ENCODE data around the gene GLIS2.

DNA sequence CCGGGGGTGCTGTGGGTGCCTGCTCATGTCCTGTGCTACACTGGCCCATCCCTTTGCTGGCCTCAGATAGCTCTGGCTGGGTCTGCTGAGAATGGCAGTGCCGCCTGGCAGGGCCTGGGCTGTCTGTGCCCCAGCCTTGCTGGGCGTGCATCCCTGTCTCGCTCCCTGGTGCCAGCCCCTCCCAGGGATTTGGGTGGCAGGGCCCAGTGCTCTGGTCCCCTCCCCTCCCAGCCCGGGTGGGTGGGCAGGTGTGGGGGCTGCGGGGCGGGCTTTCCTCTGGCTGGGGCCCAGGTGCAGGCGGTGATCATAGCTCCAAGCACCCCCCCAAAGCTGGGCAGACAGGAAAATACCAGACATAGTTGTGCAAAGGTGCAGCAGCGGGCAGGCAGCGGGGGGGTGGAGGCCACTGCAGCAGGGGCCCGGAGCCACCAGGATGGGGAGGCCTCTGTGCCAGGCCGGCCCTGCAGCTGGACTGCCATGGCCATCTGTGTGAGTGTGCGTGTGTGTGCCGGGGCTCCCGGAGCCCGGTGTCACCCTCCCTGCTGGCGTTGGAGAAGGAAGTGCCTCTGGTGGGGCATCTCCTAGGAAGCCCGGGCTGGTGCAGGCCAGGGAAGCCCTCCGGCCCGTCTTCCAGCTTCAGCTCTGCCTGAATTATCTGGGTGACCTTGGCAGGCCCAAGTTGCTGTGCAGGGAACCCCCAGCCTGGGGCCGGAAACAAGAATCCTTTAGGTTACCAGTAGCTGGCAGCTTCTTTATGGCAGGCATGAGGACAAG lies 7.4 kb downstream of the GLIS2 start:
- no peak for TF ChIP-seq GATA3 (IDR thresholded peaks at IDR 0.05; ENCODE audit: low read depth, low read length)
- TF ChIP-seq GATA2 (IDR thresholded peaks at IDR 0.05; ENCODE audit: low read depth, low read length) = no peak

All from SH-SY5Y (cell line).